ENCODE data around the gene PACRG. TPM values are rescaled to one million over a fixed set of nuclear protein-coding genes. Genes with fewer than 3 reads are reported as not detected.

The PACRG gene
- total and polyA plus RNA-seq, 2 of the 13 experiments (the other 11 are each of a cell fraction or from before 2014, with no cell fraction given), result 0.13 TPM; not detected in 1

DNA sequence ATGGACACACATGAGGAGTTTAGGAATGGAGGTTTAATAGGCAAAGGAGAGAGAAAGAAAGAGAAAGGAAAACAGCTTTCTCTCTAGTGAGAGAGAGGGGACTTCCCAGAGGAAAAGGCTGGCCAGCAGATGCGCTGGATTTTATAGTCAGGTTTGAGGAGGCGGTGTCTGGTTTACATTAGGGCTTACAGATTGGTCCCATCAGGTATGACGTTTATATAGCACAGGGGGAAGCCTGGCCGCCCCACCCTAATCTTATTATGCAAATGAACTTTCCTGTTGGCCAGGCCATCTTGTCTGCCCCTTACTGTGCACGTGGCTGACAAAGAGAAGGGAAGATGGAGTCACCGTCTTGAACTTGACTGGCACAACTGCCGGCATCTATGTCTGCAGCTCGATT lies 600.1 kb downstream of the PACRG start (continued):
- TF ChIP-seq, protein P1, sequence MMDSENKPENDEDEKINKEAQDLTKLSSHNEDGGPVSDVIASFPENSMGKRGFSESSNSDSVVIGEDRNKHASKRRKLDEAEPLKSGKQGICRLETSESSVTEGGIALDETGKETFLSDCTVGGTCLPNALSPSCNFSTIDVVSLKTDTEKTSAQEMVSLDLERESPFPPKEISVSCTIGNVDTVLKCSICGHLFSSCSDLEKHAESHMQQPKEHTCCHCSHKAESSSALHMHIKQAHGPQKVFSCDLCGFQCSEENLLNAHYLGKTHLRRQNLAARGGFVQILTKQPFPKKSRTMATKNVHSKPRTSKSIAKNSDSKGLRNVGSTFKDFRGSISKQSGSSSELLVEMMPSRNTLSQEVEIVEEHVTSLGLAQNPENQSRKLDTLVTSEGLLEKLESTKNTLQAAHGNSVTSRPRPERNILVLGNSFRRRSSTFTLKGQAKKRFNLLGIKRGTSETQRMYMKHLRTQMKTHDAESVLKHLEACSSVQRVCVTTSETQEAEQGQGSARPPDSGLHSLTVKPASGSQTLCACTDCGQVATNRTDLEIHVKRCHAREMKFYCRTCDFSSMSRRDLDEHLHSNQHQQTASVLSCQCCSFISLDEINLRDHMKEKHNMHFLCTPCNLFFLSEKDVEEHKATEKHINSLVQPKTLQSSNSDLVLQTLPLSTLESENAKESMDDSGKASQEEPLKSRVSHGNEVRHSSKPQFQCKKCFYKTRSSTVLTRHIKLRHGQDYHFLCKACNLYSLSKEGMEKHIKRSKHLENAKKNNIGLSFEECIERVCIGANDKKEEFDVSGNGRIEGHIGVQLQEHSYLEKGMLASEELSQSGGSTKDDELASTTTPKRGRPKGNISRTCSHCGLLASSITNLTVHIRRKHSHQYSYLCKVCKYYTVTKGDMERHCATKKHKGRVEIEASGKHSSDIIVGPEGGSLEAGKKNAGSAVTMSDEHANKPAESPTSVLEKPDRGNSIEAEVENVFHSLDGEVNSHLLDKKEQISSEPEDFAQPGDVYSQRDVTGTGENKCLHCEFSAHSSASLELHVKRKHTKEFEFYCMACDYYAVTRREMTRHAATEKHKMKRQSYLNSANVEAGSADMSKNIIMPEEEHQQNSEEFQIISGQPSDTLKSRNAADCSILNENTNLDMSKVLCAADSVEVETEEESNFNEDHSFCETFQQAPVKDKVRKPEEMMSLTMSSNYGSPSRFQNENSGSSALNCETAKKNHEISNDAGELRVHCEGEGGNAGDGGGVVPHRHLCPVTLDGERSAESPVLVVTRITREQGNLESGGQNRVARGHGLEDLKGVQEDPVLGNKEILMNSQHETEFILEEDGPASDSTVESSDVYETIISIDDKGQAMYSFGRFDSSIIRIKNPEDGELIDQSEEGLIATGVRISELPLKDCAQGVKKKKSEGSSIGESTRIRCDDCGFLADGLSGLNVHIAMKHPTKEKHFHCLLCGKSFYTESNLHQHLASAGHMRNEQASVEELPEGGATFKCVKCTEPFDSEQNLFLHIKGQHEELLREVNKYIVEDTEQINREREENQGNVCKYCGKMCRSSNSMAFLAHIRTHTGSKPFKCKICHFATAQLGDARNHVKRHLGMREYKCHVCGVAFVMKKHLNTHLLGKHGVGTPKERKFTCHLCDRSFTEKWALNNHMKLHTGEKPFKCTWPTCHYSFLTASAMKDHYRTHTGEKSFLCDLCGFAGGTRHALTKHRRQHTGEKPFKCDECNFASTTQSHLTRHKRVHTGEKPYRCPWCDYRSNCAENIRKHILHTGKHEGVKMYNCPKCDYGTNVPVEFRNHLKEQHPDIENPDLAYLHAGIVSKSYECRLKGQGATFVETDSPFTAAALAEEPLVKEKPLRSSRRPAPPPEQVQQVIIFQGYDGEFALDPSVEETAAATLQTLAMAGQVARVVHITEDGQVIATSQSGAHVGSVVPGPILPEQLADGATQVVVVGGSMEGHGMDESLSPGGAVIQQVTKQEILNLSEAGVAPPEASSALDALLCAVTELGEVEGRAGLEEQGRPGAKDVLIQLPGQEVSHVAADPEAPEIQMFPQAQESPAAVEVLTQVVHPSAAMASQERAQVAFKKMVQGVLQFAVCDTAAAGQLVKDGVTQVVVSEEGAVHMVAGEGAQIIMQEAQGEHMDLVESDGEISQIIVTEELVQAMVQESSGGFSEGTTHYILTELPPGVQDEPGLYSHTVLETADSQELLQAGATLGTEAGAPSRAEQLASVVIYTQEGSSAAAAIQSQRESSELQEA (CRISPR knock-in tag; IDR thresholded peaks at IDR 0.05; ENCODE audit: not compliant biosample characterization), result no peak
- TF ChIP-seq CEBPG (CRISPR knock-in tag; IDR thresholded peaks at IDR 0.05) (no peak), MEIS1 (CRISPR knock-in tag; IDR thresholded peaks at IDR 0.05; ENCODE audit: borderline replicate concordance) (no peak)

DNA sequence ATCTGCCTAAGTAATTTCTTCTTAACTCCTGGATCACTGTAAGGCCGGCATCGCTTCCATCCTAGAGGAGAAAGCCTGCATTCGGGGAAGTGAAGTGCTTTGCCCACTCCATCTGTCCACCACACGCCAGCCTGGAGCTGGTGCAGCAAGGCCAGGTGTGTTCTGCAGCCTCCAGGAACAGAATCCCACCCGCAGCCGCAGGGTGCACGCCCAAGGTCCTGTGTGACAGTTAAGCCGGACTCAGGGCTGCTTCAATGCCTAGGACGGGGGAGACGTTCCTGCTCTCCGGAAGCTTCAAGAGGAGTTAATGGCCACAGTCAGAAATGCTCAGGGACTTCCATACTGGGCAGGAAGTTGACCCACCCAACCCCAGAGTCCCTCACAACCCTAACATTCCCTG lies 600.6 kb downstream of the PACRG start:
- Histone ChIP-seq H3K4me3 (replicated peaks in 1 of 3; ENCODE audit: insufficient read depth in 1 of 3, low read depth in 2 of 3, low read length in 3 of 3) (no peak overlapping the region), H3K9me3 (ENCODE audit: low read length) (peaks cover 7% of the 10 kb centered on the region; the same call in 1 of the 2 replicates), H3K36me3 (replicated peaks in 1 of 2; ENCODE audit: control insufficient read depth in 1 of 2, insufficient read depth in 2 of 2, low read length in 2 of 2) (no peaks in the 10 kb centered on the region), H3K4me1 (ENCODE audit: insufficient read depth, low read length) (peaks cover 14% of the 10 kb centered on the region), H3K4me2 (ENCODE audit: low read depth, low read length) (no peak overlapping the region), H3K79me2 (ENCODE audit: insufficient read depth, low read length) (no peaks in the 10 kb centered on the region), H3K27ac (ENCODE audit: extremely low read length, insufficient read depth, low read length) (no peak overlapping the region), H3K9ac (ENCODE audit: insufficient read depth, low read depth, low read length) (no peak overlapping the region), H4K20me1 (ENCODE audit: insufficient read depth, low read length) (no peaks in the 10 kb centered on the region), H2AFZ (ENCODE audit: low read length) (no peak overlapping the region), H3K27me3 (ENCODE audit: control insufficient read depth in 1 of 2, insufficient read depth in 2 of 2, low read length in 2 of 2) (0 out of 5 replicates have a peak, but pooled peaks cover 0 to 10% of the 10 kb centered on the region in 2 experiments)
- in situ Hi-C loops (cut with HindIII; ENCODE audit: extremely low pct_ligation_motif_present, low pct_unique_long_range_greater_than_20kb), result no loop called here
- no TSS peak for BruUV-seq (replicated peaks)
- ChIA-PET CTCF (ENCODE audit: low intra/inter-chr PET ratio, low total read pairs) (no interaction called here), POLR2A (no interaction called here)
- WGBS (ENCODE audit: low lambda C conversion rate), result 78% methylated on average over 11 of the region's 11 CpGs
- FAIRE-seq (no peak), DNase-seq (ENCODE audit: low spot score) (no peak), ATAC-seq (no peak)
- intact Hi-C loops (cut with micrococcal nuclease; ENCODE audit: unreplicated experiment), result loop anchor here (5.0 kb wide), 1 partner anchor 79 kb away; no protein-coding TSS in a partner anchor
- TF ChIP-seq, protein P2, sequence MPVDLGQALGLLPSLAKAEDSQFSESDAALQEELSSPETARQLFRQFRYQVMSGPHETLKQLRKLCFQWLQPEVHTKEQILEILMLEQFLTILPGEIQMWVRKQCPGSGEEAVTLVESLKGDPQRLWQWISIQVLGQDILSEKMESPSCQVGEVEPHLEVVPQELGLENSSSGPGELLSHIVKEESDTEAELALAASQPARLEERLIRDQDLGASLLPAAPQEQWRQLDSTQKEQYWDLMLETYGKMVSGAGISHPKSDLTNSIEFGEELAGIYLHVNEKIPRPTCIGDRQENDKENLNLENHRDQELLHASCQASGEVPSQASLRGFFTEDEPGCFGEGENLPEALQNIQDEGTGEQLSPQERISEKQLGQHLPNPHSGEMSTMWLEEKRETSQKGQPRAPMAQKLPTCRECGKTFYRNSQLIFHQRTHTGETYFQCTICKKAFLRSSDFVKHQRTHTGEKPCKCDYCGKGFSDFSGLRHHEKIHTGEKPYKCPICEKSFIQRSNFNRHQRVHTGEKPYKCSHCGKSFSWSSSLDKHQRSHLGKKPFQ (CRISPR knock-in tag; IDR thresholded peaks at IDR 0.05; ENCODE audit: insufficient replicate concordance), result no peak
- TF ChIP-seq ETV6 (CRISPR knock-in tag; conservative IDR thresholded peaks at IDR 0.05) (no peak), NONO (IDR thresholded peaks at IDR 0.05) (no peak), NONO (CRISPR knock-in tag; conservative IDR thresholded peaks at IDR 0.05) (no peak), ZNF746 (CRISPR knock-in tag; IDR thresholded peaks at IDR 0.05) (no peak), ZNF224 (CRISPR knock-in tag; IDR thresholded peaks at IDR 0.05) (no peak), FOXM1 (CRISPR knock-in tag; IDR thresholded peaks at IDR 0.05) (no peak), RFXAP (CRISPR knock-in tag; IDR thresholded peaks at IDR 0.05; ENCODE audit: borderline replicate concordance) (no peak), ZNF782 (CRISPR knock-in tag; IDR thresholded peaks at IDR 0.05; ENCODE audit: borderline replicate concordance) (no peak)
- TF ChIP-seq, protein P3, sequence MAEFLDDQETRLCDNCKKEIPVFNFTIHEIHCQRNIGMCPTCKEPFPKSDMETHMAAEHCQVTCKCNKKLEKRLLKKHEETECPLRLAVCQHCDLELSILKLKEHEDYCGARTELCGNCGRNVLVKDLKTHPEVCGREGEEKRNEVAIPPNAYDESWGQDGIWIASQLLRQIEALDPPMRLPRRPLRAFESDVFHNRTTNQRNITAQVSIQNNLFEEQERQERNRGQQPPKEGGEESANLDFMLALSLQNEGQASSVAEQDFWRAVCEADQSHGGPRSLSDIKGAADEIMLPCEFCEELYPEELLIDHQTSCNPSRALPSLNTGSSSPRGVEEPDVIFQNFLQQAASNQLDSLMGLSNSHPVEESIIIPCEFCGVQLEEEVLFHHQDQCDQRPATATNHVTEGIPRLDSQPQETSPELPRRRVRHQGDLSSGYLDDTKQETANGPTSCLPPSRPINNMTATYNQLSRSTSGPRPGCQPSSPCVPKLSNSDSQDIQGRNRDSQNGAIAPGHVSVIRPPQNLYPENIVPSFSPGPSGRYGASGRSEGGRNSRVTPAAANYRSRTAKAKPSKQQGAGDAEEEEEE (CRISPR knock-in tag; IDR thresholded peaks at IDR 0.05; ENCODE audit: borderline replicate concordance), result no peak
